HEK293 (cell line): ENCODE measurements around the gene ZG16.

Source experiments
- CTCF ChIA-PET: fragments of 350-600 bp; formaldehyde crosslinking; extraction: SDS; loops from one replicate; lab custom pipeline; 2021; ENCODE audit warnings: antibody characterized with exemption; lab: Yijun Ruan, JAX
- POLR2A ChIA-PET: fragments of 300-600 bp; formaldehyde crosslinking; extraction: SDS; loops from one replicate; lab custom pipeline; 2020; ENCODE audit warnings: antibody characterized with exemption, inconsistent platforms; lab: Yijun Ruan, JAX
- H3K27ac ChIP-seq: fragments of 200-500 bp; sonication (Bioruptor generic); 2 replicates; pipeline ENCODE4 v1.5.1; 2014; ENCODE audit warnings: low read depth, low read length, control low read depth, inconsistent platforms; ENCODE audit errors: extremely low read depth
- H3K36me3 ChIP-seq, 2 experiments: fragments of 200-500 bp in 1 of 2; sonication (Bioruptor generic) in 1 of 2; 1 replicate in 1 of 2; 2 replicates in 1 of 2; pipeline ENCODE4 v1.5.1; 2014 to 2017; ENCODE audit warnings: inconsistent platforms in 2 of 2, low read length in 2 of 2; ENCODE audit not compliant: control insufficient read depth in 2 of 2, insufficient read depth in 1 of 2
- H3K4me1 ChIP-seq: fragments of 200-500 bp; sonication (Bioruptor generic); 2 replicates; pipeline ENCODE4 v1.5.1; 2014; ENCODE audit warnings: mild to moderate bottlenecking, low read length, inconsistent platforms; ENCODE audit not compliant: control insufficient read depth, insufficient read depth
- H3K4me3 ChIP-seq: 2 replicates; pipeline ENCODE4 v1.5.1; 2011; ENCODE audit warnings: low read depth, mild to moderate bottlenecking, control low read depth, low read length, moderate library complexity
- H3K9me3 ChIP-seq: fragments of 200-500 bp; sonication (Bioruptor generic); 2 replicates; pipeline ENCODE4 v1.5.1; 2014; ENCODE audit warnings: low read depth, low read length, inconsistent platforms; ENCODE audit not compliant: control insufficient read depth, insufficient read depth
- GLIS1 ChIP-seq: fragments of 450-650 bp; formaldehyde crosslinking; IDR thresholded peaks from 2 replicates; pipeline ENCODE4 v1.5.1; 2016; ENCODE audit warnings: missing biosample characterization, missing genetic modification characterization
- HOXA7 ChIP-seq: sonication (generic); formaldehyde crosslinking; IDR thresholded peaks from 2 replicates; pipeline ENCODE4 v1.8.1; 2022; ENCODE audit warnings: missing genetic modification reagents, borderline replicate concordance
- KLF7 ChIP-seq: fragments of 450-650 bp; formaldehyde crosslinking; IDR thresholded peaks from 2 replicates; pipeline ENCODE4 v1.5.1; 2016; ENCODE audit warnings: missing biosample characterization, missing genetic modification characterization, borderline replicate concordance
- PBX3 ChIP-seq: sonication (generic); formaldehyde crosslinking; IDR thresholded peaks from 2 replicates; pipeline ENCODE4 v1.8.1; 2022; ENCODE audit warnings: mild to moderate bottlenecking, moderate library complexity, missing genetic modification reagents
- REPIN1 ChIP-seq: fragments of 450-650 bp; formaldehyde crosslinking; IDR thresholded peaks from 2 replicates; pipeline ENCODE4 v1.5.1; 2017; ENCODE audit warnings: missing biosample characterization, missing genetic modification characterization, low read depth
- TCF7L2 ChIP-seq: IDR thresholded peaks from 2 replicates; pipeline ENCODE4 v1.6.1; 2011; ENCODE audit warnings: low read depth, mild to moderate bottlenecking, inconsistent platforms, low read length, moderate library complexity, borderline replicate concordance
- ZBTB10 ChIP-seq: fragments of 450-650 bp; formaldehyde crosslinking; IDR thresholded peaks from 2 replicates; pipeline ENCODE4 v1.5.1; 2016; ENCODE audit warnings: missing biosample characterization, missing genetic modification characterization
- ZBTB6 ChIP-seq: fragments of 450-650 bp; formaldehyde crosslinking; IDR thresholded peaks from 2 replicates; pipeline ENCODE4 v1.5.1; 2017; ENCODE audit warnings: missing biosample characterization, missing genetic modification characterization
- ZFHX2 ChIP-seq: fragments of 450-650 bp; formaldehyde crosslinking; conservative IDR thresholded peaks from 2 replicates; pipeline ENCODE4 v1.5.1; 2016; ENCODE audit warnings: missing biosample characterization, missing genetic modification characterization
- ZNF132 ChIP-seq: fragments of 450-650 bp; formaldehyde crosslinking; IDR thresholded peaks from 2 replicates; pipeline ENCODE4 v1.5.1; 2017; ENCODE audit warnings: missing biosample characterization, missing genetic modification characterization, borderline replicate concordance
- ZNF223 ChIP-seq: fragments of 450-650 bp; formaldehyde crosslinking; IDR thresholded peaks from 2 replicates; pipeline ENCODE4 v1.5.1; 2016; ENCODE audit warnings: missing biosample characterization, missing genetic modification characterization
- ZNF23 ChIP-seq: fragments of 450-650 bp; formaldehyde crosslinking; IDR thresholded peaks from 2 replicates; pipeline ENCODE4 v1.5.1; 2016; ENCODE audit warnings: missing biosample characterization, missing genetic modification characterization, borderline replicate concordance
- ZNF324 ChIP-seq: fragments of 450-650 bp; formaldehyde crosslinking; IDR thresholded peaks from 2 replicates; pipeline ENCODE4 v1.5.1; 2016; ENCODE audit warnings: missing biosample characterization, missing genetic modification characterization
- ZNF335 ChIP-seq: fragments of 450-650 bp; formaldehyde crosslinking; conservative IDR thresholded peaks from 2 replicates; pipeline ENCODE4 v1.5.1; 2016; ENCODE audit warnings: missing biosample characterization, missing genetic modification characterization
- ZNF513 ChIP-seq: fragments of 450-650 bp; IDR thresholded peaks from 2 replicates; pipeline ENCODE4 v1.5.1; 2018; ENCODE audit warnings: missing biosample characterization, missing genetic modification characterization
- ZNF610 ChIP-seq: fragments of 450-650 bp; formaldehyde crosslinking; IDR thresholded peaks from 2 replicates; pipeline ENCODE4 v1.5.1; 2016; ENCODE audit warnings: missing biosample characterization, missing genetic modification characterization, borderline replicate concordance
- ZNF623 ChIP-seq: fragments of 450-650 bp; formaldehyde crosslinking; IDR thresholded peaks from 2 replicates; pipeline ENCODE4 v1.5.1; 2016; ENCODE audit warnings: missing biosample characterization, missing genetic modification characterization
- ZNF629 ChIP-seq: fragments of 450-650 bp; formaldehyde crosslinking; IDR thresholded peaks from 2 replicates; pipeline ENCODE4 v1.5.1; 2017; ENCODE audit warnings: missing biosample characterization, missing genetic modification characterization
- ZNF639 ChIP-seq: fragments of 450-650 bp; formaldehyde crosslinking; IDR thresholded peaks from 2 replicates; pipeline ENCODE4 v1.5.1; 2016; ENCODE audit warnings: missing biosample characterization, missing genetic modification characterization
- ZNF707 ChIP-seq: fragments of 450-650 bp; formaldehyde crosslinking; IDR thresholded peaks from 2 replicates; pipeline ENCODE4 v1.5.1; 2016; ENCODE audit warnings: missing biosample characterization, missing genetic modification characterization
- ZNF830 ChIP-seq: fragments of 450-650 bp; IDR thresholded peaks from 2 replicates; pipeline ENCODE4 v1.5.0; 2018; ENCODE audit warnings: missing biosample characterization, missing genetic modification characterization, low read depth, mild to moderate bottlenecking, moderate library complexity
- ZNF843 ChIP-seq: fragments of 450-650 bp; formaldehyde crosslinking; IDR thresholded peaks from 2 replicates; pipeline ENCODE4 v1.5.1; 2016; ENCODE audit warnings: missing biosample characterization, missing genetic modification characterization
- ZSCAN18 ChIP-seq: fragments of 450-650 bp; formaldehyde crosslinking; IDR thresholded peaks from 2 replicates; pipeline ENCODE4 v1.5.1; 2016; ENCODE audit warnings: missing biosample characterization, missing genetic modification characterization

Gene ZG16

GRCh38 chr16:29804455-29805231, 26.6 kb downstream of the ZG16 start (continued):
- TF ChIP-seq ZSCAN18 (tag by site-specific recombination) = 0 out of 2 replicates have a peak, but pooled peaks have one; percentile 2

- H3K9me3 ChIP-seq = no peaks in the 10 kb centered on the region
- peak; percentile 33; the same call in 1 of the 2 replicates for TF ChIP-seq ZBTB6 (tag by site-specific recombination)
- no peak for TF ChIP-seq ZNF707 (tag by site-specific recombination)
- peak; percentile 7; the same call in 1 of the 2 replicates for TF ChIP-seq ZNF623 (tag by site-specific recombination)
- TF ChIP-seq REPIN1 (tag by site-specific recombination) = no peak; the same call in 1 of the 2 replicates
- peak; percentile 99 for TF ChIP-seq KLF7 (tag by site-specific recombination)
- peak; percentile 18; the same call in 1 of the 2 replicates for TF ChIP-seq TCF7L2
- TF ChIP-seq HOXA7 (CRISPR knock-in tag) = no peak
- peak; percentile 95 for TF ChIP-seq PBX3 (CRISPR knock-in tag)
- TF ChIP-seq ZNF639 = peak; percentile 96
- no peak for TF ChIP-seq ZNF23 (tag by site-specific recombination)
- 0 out of 2 replicates have a peak, but pooled peaks have one; percentile 7 for TF ChIP-seq ZNF513 (tag by site-specific recombination)
- TF ChIP-seq ZNF610 (tag by site-specific recombination) = peak; percentile 87
- TF ChIP-seq ZNF324 = peak; percentile 94
- TF ChIP-seq ZNF843 (tag by site-specific recombination) = peak; percentile 96
- peak; percentile 84 for TF ChIP-seq ZBTB10 (tag by site-specific recombination)
- TF ChIP-seq ZNF830 (tag by site-specific recombination) = no peak
- TF ChIP-seq ZNF132 (tag by site-specific recombination) = no peak
- TF ChIP-seq GLIS1 (tag by site-specific recombination) = peak; percentile 78
- TF ChIP-seq ZNF629 (tag by site-specific recombination) = peak; percentile 89
- no peak for TF ChIP-seq ZNF223 (tag by site-specific recombination)
- peak; percentile 100 for TF ChIP-seq ZNF335
- peak; percentile 76 for TF ChIP-seq ZFHX2 (tag by site-specific recombination)
Observed at GRCh38 chr16:29805232-29806098, 27.4 kb downstream of the ZG16 start.

More at GRCh38 chr16:29805232-29806098, 27.4 kb downstream of the ZG16 start:
- ChIA-PET POLR2A (interaction anchor here (0.6 to 4.0 kb wide), 18 partner anchors 9 to 1228 kb away, joined by 3 to 106 read pairs (median 4); partner anchors contain the start of genes ALDOA, HIRIP3, KCTD13 and KIF22), CTCF (interaction anchor here (1.7 to 2.8 kb wide), 2 partner anchors 10 to 43 kb away, joined by 4 to 16 read pairs; partner anchors contain the start of gene PAGR1)
- H3K27ac ChIP-seq = peak overlapping the region; percentile 100
- peaks cover 7 to 70% of the 10 kb centered on the region in 2 experiments; a peak in 2 of 3 replicates for H3K36me3 ChIP-seq
- peaks cover 12% of the 10 kb centered on the region for H3K4me1 ChIP-seq
- H3K4me3 ChIP-seq = peak overlapping the region; percentile 53
